Measurements from ENCODE around the gene ANKRD12. TPM values are rescaled to one million over a fixed set of nuclear protein-coding genes. Genes with fewer than 3 reads are reported as not detected.

ANKRD12 gene
- polyA plus RNA-seq, 2 donors: 6.1 to 33.0 TPM

- Histone ChIP-seq H3K9me3 (ENCODE audit: control insufficient read depth in 2 of 2, insufficient read depth in 1 of 2, low read depth in 1 of 2, low read length in 1 of 2) (no peaks in the 10 kb centered on the region), H3K4me1 (ENCODE audit: control insufficient read depth in 2 of 2, insufficient read depth in 2 of 2, low read length in 1 of 2) (no peaks in the 10 kb centered on the region), H3K27me3 (ENCODE audit: control insufficient read depth in 1 of 2, insufficient read depth in 2 of 2, low read length in 2 of 2) (no peaks in the 10 kb centered on the region), H3K27ac (ENCODE audit: low read depth in 2 of 2, low read length in 1 of 2) (no peak overlapping the region), H3K36me3 (ENCODE audit: control insufficient read depth in 2 of 2, insufficient read depth in 2 of 2, low read length in 1 of 2) (peaks cover 0 to 3% of the 10 kb centered on the region in 2 donors), H3K4me3 (ENCODE audit: low read depth in 1 of 2, low read length in 2 of 2) (no peak overlapping the region)
- WGBS, 2 donors: 91 to 96% methylated on average over 1 of the region's 1 CpG
Observed at GRCh38 chr18:9211955-9212354, 75.4 kb downstream of the ANKRD12 start.

- no peaks in the 10 kb centered on the region for H3K4me1 ChIP-seq (ENCODE audit: control insufficient read depth in 2 of 2, insufficient read depth in 2 of 2, low read length in 1 of 2)
- H3K9me3 ChIP-seq (ENCODE audit: control insufficient read depth in 2 of 2, insufficient read depth in 1 of 2, low read depth in 1 of 2, low read length in 1 of 2): no peaks in the 10 kb centered on the region
- 91 to 93% methylated on average over 6 of the region's 6 CpGs for WGBS, 2 donors
- no peak overlapping the region for H3K4me3 ChIP-seq (ENCODE audit: low read depth in 1 of 2, low read length in 2 of 2)
- peaks cover 0 to 3% of the 10 kb centered on the region in 2 donors for H3K36me3 ChIP-seq (ENCODE audit: control insufficient read depth in 2 of 2, insufficient read depth in 2 of 2, low read length in 1 of 2)
- H3K27me3 ChIP-seq (ENCODE audit: control insufficient read depth in 1 of 2, insufficient read depth in 2 of 2, low read length in 2 of 2): no peaks in the 10 kb centered on the region
- no peak overlapping the region for H3K27ac ChIP-seq (ENCODE audit: low read depth in 2 of 2, low read length in 1 of 2)
Observed at GRCh38 chr18:9215221-9215933, 78.8 kb downstream of the ANKRD12 start.

GRCh38 chr18:9216459-9216858, 79.9 kb downstream of the ANKRD12 start:
- 96 to 98% methylated on average over 3 of the region's 3 CpGs for WGBS, 2 donors
- no peak overlapping the region for H3K27ac ChIP-seq (ENCODE audit: low read depth in 2 of 2, low read length in 1 of 2)
- H3K27me3 ChIP-seq (ENCODE audit: control insufficient read depth in 1 of 2, insufficient read depth in 2 of 2, low read length in 2 of 2): no peaks in the 10 kb centered on the region
- H3K4me3 ChIP-seq (ENCODE audit: low read depth in 1 of 2, low read length in 2 of 2): no peak overlapping the region
- H3K36me3 ChIP-seq (ENCODE audit: control insufficient read depth in 2 of 2, insufficient read depth in 2 of 2, low read length in 1 of 2): peaks cover 0 to 3% of the 10 kb centered on the region in 2 donors
- H3K4me1 ChIP-seq (ENCODE audit: control insufficient read depth in 2 of 2, insufficient read depth in 2 of 2, low read length in 1 of 2): no peaks in the 10 kb centered on the region
- no peaks in the 10 kb centered on the region for H3K9me3 ChIP-seq (ENCODE audit: control insufficient read depth in 2 of 2, insufficient read depth in 1 of 2, low read depth in 1 of 2, low read length in 1 of 2)

GRCh38 chr18:9217743-9218451, 81.3 kb downstream of the ANKRD12 start:
- Histone ChIP-seq H3K9me3 (ENCODE audit: control insufficient read depth in 2 of 2, insufficient read depth in 1 of 2, low read depth in 1 of 2, low read length in 1 of 2) (no peaks in the 10 kb centered on the region), H3K27ac (ENCODE audit: low read depth in 2 of 2, low read length in 1 of 2) (no peak overlapping the region), H3K27me3 (ENCODE audit: control insufficient read depth in 1 of 2, insufficient read depth in 2 of 2, low read length in 2 of 2) (no peaks in the 10 kb centered on the region), H3K4me3 (ENCODE audit: low read depth in 1 of 2, low read length in 2 of 2) (no peak overlapping the region), H3K36me3 (ENCODE audit: control insufficient read depth in 2 of 2, insufficient read depth in 2 of 2, low read length in 1 of 2) (peaks cover 0 to 3% of the 10 kb centered on the region in 2 donors), H3K4me1 (ENCODE audit: control insufficient read depth in 2 of 2, insufficient read depth in 2 of 2, low read length in 1 of 2) (no peaks in the 10 kb centered on the region)
- 86 to 89% methylated on average over 3 of the region's 3 CpGs for WGBS, 2 donors

GRCh38 chr18:9221040-9221439, 84.5 kb downstream of the ANKRD12 start:
- WGBS, 2 donors: 95 to 96% methylated on average over 3 of the region's 3 CpGs
- no peak overlapping the region for H3K4me3 ChIP-seq (ENCODE audit: low read depth in 1 of 2, low read length in 2 of 2)
- H3K9me3 ChIP-seq (ENCODE audit: control insufficient read depth in 2 of 2, insufficient read depth in 1 of 2, low read depth in 1 of 2, low read length in 1 of 2): no peaks in the 10 kb centered on the region
- H3K27ac ChIP-seq (ENCODE audit: low read depth in 2 of 2, low read length in 1 of 2): no peak overlapping the region
- no peaks in the 10 kb centered on the region for H3K4me1 ChIP-seq (ENCODE audit: control insufficient read depth in 2 of 2, insufficient read depth in 2 of 2, low read length in 1 of 2)
- H3K27me3 ChIP-seq (ENCODE audit: control insufficient read depth in 1 of 2, insufficient read depth in 2 of 2, low read length in 2 of 2): no peaks in the 10 kb centered on the region
- H3K36me3 ChIP-seq (ENCODE audit: control insufficient read depth in 2 of 2, insufficient read depth in 2 of 2, low read length in 1 of 2): no peaks in the 10 kb centered on the region

GRCh38 chr18:9221661-9222060, 85.1 kb downstream of the ANKRD12 start:
- no peaks in the 10 kb centered on the region for H3K9me3 ChIP-seq (ENCODE audit: control insufficient read depth in 2 of 2, insufficient read depth in 1 of 2, low read depth in 1 of 2, low read length in 1 of 2)
- H3K27ac ChIP-seq (ENCODE audit: low read depth in 2 of 2, low read length in 1 of 2): no peak overlapping the region
- no peaks in the 10 kb centered on the region for H3K27me3 ChIP-seq (ENCODE audit: control insufficient read depth in 1 of 2, insufficient read depth in 2 of 2, low read length in 2 of 2)
- no peaks in the 10 kb centered on the region for H3K36me3 ChIP-seq (ENCODE audit: control insufficient read depth in 2 of 2, insufficient read depth in 2 of 2, low read length in 1 of 2)
- no peak overlapping the region for H3K4me3 ChIP-seq (ENCODE audit: low read depth in 1 of 2, low read length in 2 of 2)
- 92 to 94% methylated on average over 5 of the region's 5 CpGs for WGBS, 2 donors
- H3K4me1 ChIP-seq (ENCODE audit: control insufficient read depth in 2 of 2, insufficient read depth in 2 of 2, low read length in 1 of 2): no peaks in the 10 kb centered on the region

GRCh38 chr18:9223356-9223755, 86.8 kb downstream of the ANKRD12 start:
- Histone ChIP-seq H3K27me3 (ENCODE audit: control insufficient read depth in 1 of 2, insufficient read depth in 2 of 2, low read length in 2 of 2) (no peaks in the 10 kb centered on the region), H3K27ac (ENCODE audit: low read depth in 2 of 2, low read length in 1 of 2) (no peak overlapping the region), H3K4me3 (ENCODE audit: low read depth in 1 of 2, low read length in 2 of 2) (no peak overlapping the region), H3K9me3 (ENCODE audit: control insufficient read depth in 2 of 2, insufficient read depth in 1 of 2, low read depth in 1 of 2, low read length in 1 of 2) (no peaks in the 10 kb centered on the region), H3K36me3 (ENCODE audit: control insufficient read depth in 2 of 2, insufficient read depth in 2 of 2, low read length in 1 of 2) (no peaks in the 10 kb centered on the region), H3K4me1 (ENCODE audit: control insufficient read depth in 2 of 2, insufficient read depth in 2 of 2, low read length in 1 of 2) (no peaks in the 10 kb centered on the region)
- WGBS, 2 donors: 95 to 96% methylated on average over 5 of the region's 5 CpGs

- H3K9me3 ChIP-seq (ENCODE audit: control insufficient read depth in 2 of 2, insufficient read depth in 1 of 2, low read depth in 1 of 2, low read length in 1 of 2): no peaks in the 10 kb centered on the region
- no peaks in the 10 kb centered on the region for H3K27me3 ChIP-seq (ENCODE audit: control insufficient read depth in 1 of 2, insufficient read depth in 2 of 2, low read length in 2 of 2)
- no peak overlapping the region for H3K27ac ChIP-seq (ENCODE audit: low read depth in 2 of 2, low read length in 1 of 2)
- no peaks in the 10 kb centered on the region for H3K4me1 ChIP-seq (ENCODE audit: control insufficient read depth in 2 of 2, insufficient read depth in 2 of 2, low read length in 1 of 2)
- no peak overlapping the region for H3K4me3 ChIP-seq (ENCODE audit: low read depth in 1 of 2, low read length in 2 of 2)
- no peaks in the 10 kb centered on the region for H3K36me3 ChIP-seq (ENCODE audit: control insufficient read depth in 2 of 2, insufficient read depth in 2 of 2, low read length in 1 of 2)
Observed at GRCh38 chr18:9226463-9226862, 89.9 kb downstream of the ANKRD12 start.

- WGBS, 2 donors: 96 to 97% methylated on average over 2 of the region's 2 CpGs
- H3K36me3 ChIP-seq (ENCODE audit: control insufficient read depth in 2 of 2, insufficient read depth in 2 of 2, low read length in 1 of 2): peaks cover 0 to 10% of the 10 kb centered on the region in 2 donors
- H3K4me1 ChIP-seq (ENCODE audit: control insufficient read depth in 2 of 2, insufficient read depth in 2 of 2, low read length in 1 of 2): no peaks in the 10 kb centered on the region
- H3K27ac ChIP-seq (ENCODE audit: low read depth in 2 of 2, low read length in 1 of 2): no peak overlapping the region
- no peak overlapping the region for H3K4me3 ChIP-seq (ENCODE audit: low read depth in 1 of 2, low read length in 2 of 2)
- H3K27me3 ChIP-seq (ENCODE audit: control insufficient read depth in 1 of 2, insufficient read depth in 2 of 2, low read length in 2 of 2): no peaks in the 10 kb centered on the region
- no peaks in the 10 kb centered on the region for H3K9me3 ChIP-seq (ENCODE audit: control insufficient read depth in 2 of 2, insufficient read depth in 1 of 2, low read depth in 1 of 2, low read length in 1 of 2)
Observed at GRCh38 chr18:9231852-9232486, 95.4 kb downstream of the ANKRD12 start.

Data from esophagus (tissue), 2 donors.